Muscle layer of duodenum (tissue), 2 donors: ENCODE results near the gene EEF2K.
A peak's percentile ranks its signal among the peaks of the same experiment; 100 is the strongest.

Source experiments
- H3K27ac ChIP-seq: one replicate; pipeline ENCODE4 v1.7.0; 2013; ENCODE audit warnings: mild to moderate bottlenecking, low read length
- H3K27me3 ChIP-seq: one replicate; pipeline ENCODE4 v1.7.0; 2013; ENCODE audit warnings: low read depth, mild to moderate bottlenecking, control low read depth, low read length
- H3K36me3 ChIP-seq, 2 donors: one replicate each; pipeline ENCODE4 v1.7.0; 2013; ENCODE audit warnings: low read length in 2 of 2, control low read depth in 1 of 2, mild to moderate bottlenecking in 1 of 2; ENCODE audit not compliant: insufficient read depth in 2 of 2, control insufficient read depth in 1 of 2
- H3K4me1 ChIP-seq, 2 donors: one replicate each; pipeline ENCODE4 v1.7.0; 2013; ENCODE audit warnings: low read length in 2 of 2, mild to moderate bottlenecking in 2 of 2, control low read depth in 1 of 2, moderate library complexity in 1 of 2; ENCODE audit not compliant: insufficient read depth in 2 of 2, control insufficient read depth in 1 of 2
- H3K4me3 ChIP-seq, 2 donors: one replicate each; pipeline ENCODE4 v1.7.0; 2013; ENCODE audit warnings: low read length in 2 of 2, low read depth in 1 of 2, mild to moderate bottlenecking in 1 of 2
- H3K9me3 ChIP-seq, 2 donors: one replicate each; pipeline ENCODE4 v1.7.0; 2013; ENCODE audit warnings: low read length in 2 of 2, control low read depth in 1 of 2, mild to moderate bottlenecking in 1 of 2; ENCODE audit not compliant: control insufficient read depth in 1 of 2
- donor health status: healthy.

Gene EEF2K

GRCh38 chr16:22282254-22282892 is 76.3 kb downstream of the EEF2K start:
- peaks cover 0 to 3% of the 10 kb centered on the region in 2 donors for H3K4me1 ChIP-seq
- no peak overlapping the region for H3K4me3 ChIP-seq
- no peak overlapping the region for H3K27ac ChIP-seq
- H3K36me3 ChIP-seq, result peaks cover 25 to 57% of the 10 kb centered on the region in 2 donors
- H3K9me3 ChIP-seq, result no peaks in the 10 kb centered on the region
- no peaks in the 10 kb centered on the region for H3K27me3 ChIP-seq

GRCh38 chr16:22284637-22285036 is 78.6 kb downstream of the EEF2K start:
- no peak overlapping the region for H3K27ac ChIP-seq
- no peak overlapping the region for H3K4me3 ChIP-seq
- no peaks in the 10 kb centered on the region for H3K27me3 ChIP-seq
- H3K36me3 ChIP-seq, result peaks cover 23 to 41% of the 10 kb centered on the region in 2 donors
- H3K9me3 ChIP-seq, result no peaks in the 10 kb centered on the region
- peaks cover 0 to 3% of the 10 kb centered on the region in 2 donors for H3K4me1 ChIP-seq

- H3K27ac ChIP-seq, result no peak overlapping the region
- H3K36me3 ChIP-seq, result peaks cover 20 to 37% of the 10 kb centered on the region in 2 donors
- H3K4me3 ChIP-seq, result no peak overlapping the region
- no peaks in the 10 kb centered on the region for H3K9me3 ChIP-seq
- H3K27me3 ChIP-seq, result no peaks in the 10 kb centered on the region
- peaks cover 0 to 3% of the 10 kb centered on the region in 2 donors for H3K4me1 ChIP-seq
Measured at GRCh38 chr16:22285080-22285479, 79.0 kb downstream of the EEF2K start.

DNA sequence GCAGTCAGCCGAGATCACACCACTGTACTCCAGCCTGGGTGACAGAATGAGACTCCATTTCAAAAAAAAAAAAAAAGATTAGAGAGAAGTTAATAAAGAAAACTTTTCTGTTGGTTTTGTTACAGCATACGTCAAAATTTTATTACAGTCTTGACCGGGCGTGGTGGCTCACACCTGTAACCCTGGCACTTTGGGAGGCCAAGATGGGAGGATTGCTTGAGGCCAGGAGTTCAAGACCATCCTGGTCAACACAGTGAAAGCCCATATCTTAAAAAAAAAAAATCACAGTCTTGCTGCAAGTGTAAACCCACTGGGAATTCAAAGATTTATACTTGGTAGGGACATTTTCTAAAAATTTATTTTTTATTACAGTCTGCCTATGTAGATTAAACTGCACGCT is 84.9 kb downstream of the EEF2K start:
- Histone ChIP-seq H3K4me1 (no peaks in the 10 kb centered on the region), H3K9me3 (no peaks in the 10 kb centered on the region), H3K27ac (no peak overlapping the region), H3K27me3 (no peaks in the 10 kb centered on the region), H3K4me3 (no peak overlapping the region), H3K36me3 (no peaks in the 10 kb centered on the region)

- Histone ChIP-seq H3K4me3 (no peak overlapping the region), H3K36me3 (no peaks in the 10 kb centered on the region), H3K9me3 (no peaks in the 10 kb centered on the region), H3K27me3 (no peaks in the 10 kb centered on the region), H3K4me1 (no peaks in the 10 kb centered on the region), H3K27ac (no peak overlapping the region)
Measured at GRCh38 chr16:22291860-22292318, 85.8 kb downstream of the EEF2K start.

GRCh38 chr16:22292320-22292719 is 86.2 kb downstream of the EEF2K start:
- Histone ChIP-seq H3K27ac (no peak overlapping the region), H3K4me1 (no peaks in the 10 kb centered on the region), H3K4me3 (no peak overlapping the region), H3K9me3 (no peaks in the 10 kb centered on the region), H3K36me3 (no peaks in the 10 kb centered on the region), H3K27me3 (no peaks in the 10 kb centered on the region)

- Histone ChIP-seq H3K27me3 (no peaks in the 10 kb centered on the region), H3K9me3 (no peaks in the 10 kb centered on the region), H3K4me3 (no peak overlapping the region), H3K4me1 (peaks cover 0 to 3% of the 10 kb centered on the region in 2 donors), H3K36me3 (peaks cover 0 to 2% of the 10 kb centered on the region in 2 donors), H3K27ac (no peak overlapping the region)
Measured at GRCh38 chr16:22293137-22294106, 87.3 kb downstream of the EEF2K start.

DNA sequence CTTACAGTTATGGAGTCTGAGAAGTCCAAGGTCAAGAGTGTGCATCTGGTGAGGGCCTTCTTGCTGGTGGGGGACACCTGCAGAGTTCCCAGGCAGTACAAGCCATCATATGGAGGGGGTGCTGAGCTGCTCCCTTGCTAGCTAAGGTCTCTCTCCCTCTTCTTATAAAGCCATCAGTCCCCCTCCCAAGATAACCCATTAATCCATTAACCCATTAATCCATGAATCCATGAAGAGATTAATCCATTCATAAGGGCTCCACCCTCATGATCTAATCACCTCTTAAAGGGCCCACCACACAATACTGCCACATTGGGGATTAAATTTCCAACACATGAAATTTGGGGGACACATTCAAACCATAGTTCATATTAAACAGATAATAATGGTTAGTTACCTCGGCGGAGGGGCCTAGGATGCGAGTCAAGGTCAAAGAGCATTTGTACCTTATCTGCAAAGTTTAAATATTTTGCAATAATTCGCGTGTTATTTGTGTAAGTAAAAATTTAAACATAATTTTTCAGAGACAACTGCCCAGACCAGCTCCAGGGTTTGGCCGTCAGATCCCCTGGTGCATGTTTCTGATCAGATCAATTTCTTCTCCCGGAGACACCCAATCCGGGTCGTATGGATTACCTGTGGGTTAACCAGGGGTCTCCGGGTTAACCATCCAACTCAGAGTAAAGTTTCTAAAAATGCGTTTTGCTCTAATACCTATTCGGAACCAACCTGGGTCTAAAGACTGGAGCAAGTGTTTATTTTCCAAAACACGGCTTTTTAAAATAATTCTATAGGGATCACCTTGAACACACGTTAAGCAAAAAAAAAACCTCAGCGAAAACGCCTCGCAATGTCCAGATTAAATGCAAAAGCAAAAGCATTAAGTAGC is 90.4 kb downstream of the EEF2K start:
- Histone ChIP-seq H3K27ac (no peak overlapping the region), H3K4me3 (peak overlapping the region; percentile 61 to 94), H3K9me3 (no peaks in the 10 kb centered on the region), H3K27me3 (no peaks in the 10 kb centered on the region), H3K36me3 (peaks cover 0 to 2% of the 10 kb centered on the region in 2 donors), H3K4me1 (peaks cover 8 to 22% of the 10 kb centered on the region in 2 donors)

DNA sequence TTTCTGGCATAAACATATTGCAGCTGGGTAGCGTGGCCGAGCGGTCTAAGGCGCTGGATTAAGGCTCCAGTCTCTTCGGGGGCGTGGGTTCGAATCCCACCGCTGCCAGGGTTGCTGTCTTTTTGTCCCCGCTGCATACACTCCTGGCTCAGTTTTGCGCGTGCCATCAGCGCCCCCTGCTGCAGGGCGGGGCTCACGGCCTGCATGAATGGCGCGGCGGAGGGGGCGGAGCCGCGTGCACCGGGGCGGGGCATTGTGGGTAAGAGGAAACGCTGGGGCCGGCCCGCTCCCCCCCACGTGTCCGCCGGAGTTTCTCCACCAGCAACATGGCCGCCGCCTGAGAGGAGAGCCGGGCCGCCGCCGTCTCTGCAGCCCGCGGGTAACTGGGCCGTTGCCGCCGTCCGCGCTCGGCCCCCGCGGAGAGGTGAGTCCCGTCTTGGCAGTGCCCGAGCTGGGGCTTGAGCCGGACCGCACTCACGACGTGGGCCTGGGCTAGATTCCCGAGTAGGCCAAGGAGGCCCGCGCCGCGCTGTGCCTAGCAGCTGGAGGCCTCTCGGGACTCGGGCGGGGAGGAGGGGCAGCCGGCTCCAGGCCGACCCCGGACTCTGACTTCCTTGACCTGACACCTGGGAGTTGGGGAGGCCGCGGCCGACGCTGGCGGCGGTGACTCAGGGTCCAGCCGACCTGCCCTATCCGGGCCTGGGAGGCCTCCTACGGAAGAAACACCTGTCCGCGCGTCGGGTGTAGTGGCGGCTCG is 91.2 kb downstream of the EEF2K start, which contains the start of gene POLR3E:
POLR3E (plus strand) TSS at position 296 of the 757 bp plus-strand sequence. CDS start 5,560 bp downstream, outside the sequence.
- H3K27ac ChIP-seq, result peak within 1 kb of the TSS; percentile 96
- peaks cover 8 to 22% of the 10 kb centered on the region in 2 donors for H3K4me1 ChIP-seq
- peak within 1 kb of the TSS; percentile 94 to 95 for H3K4me3 ChIP-seq
- no peaks in the 10 kb centered on the region for H3K27me3 ChIP-seq
- H3K36me3 ChIP-seq, result peaks cover 0 to 2% of the 10 kb centered on the region in 2 donors
- no peaks in the 10 kb centered on the region for H3K9me3 ChIP-seq
